ENCODE results near the gene TRIM63. TPM values are rescaled to one million over a fixed set of nuclear protein-coding genes. Genes with fewer than 3 reads are reported as not detected.

The TRIM63 gene
- total and polyA plus RNA-seq, 9 of the 15 experiments (the other 6 are each of a cell fraction or from before 2014, with no cell fraction given): 0.08 to 0.57 (median 0.36) TPM

DNA sequence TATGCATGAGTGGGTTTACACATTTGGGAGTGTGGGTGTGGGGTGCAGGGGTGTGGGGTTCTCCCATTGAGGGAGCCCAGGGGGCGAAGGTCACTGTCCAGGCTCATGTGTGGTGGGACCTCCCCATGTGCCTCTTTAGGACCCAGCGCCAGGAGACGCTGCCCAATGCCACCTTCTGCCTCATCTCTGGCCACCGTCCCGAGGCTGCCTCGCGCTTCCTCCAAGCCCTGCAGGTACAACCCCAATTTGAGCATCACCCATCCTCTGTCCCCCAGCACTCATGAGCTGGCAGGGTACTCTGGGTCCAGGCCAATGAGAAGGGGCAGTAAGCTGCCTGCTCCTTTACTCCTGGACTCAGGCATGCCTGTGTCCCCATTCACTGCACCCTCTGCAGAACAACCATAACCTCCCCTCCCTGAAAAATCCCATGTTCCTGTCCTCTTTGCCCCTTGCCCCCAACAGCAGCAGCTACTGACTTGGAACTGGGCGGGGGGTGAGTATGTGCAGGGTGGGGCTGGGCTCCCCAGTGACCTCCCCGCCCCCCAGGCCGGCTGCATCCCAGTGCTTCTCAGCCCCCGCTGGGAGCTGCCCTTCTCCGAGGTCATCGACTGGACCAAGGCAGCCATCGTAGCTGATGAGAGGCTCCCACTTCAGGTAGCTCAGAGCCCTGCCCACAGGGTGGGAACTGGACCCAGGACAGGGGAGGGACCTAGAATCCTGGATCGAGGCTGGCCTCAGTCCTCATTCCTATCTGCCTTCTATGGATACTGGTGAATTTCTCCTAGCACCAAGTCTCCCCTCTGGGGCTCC, 38.2 kb downstream of the TRIM63 start (continued):
- TF ChIP-seq PBX2 (CRISPR knock-in tag; IDR thresholded peaks at IDR 0.05; ENCODE audit: low read depth): no peak
- TF ChIP-seq PBX2 (tag; conservative IDR thresholded peaks at IDR 0.05; ENCODE audit: low read depth): no peak
- TF ChIP-seq ATF2 (CRISPR knock-in tag; IDR thresholded peaks at IDR 0.05): no peak
- no peak for TF ChIP-seq ERF (CRISPR knock-in tag; IDR thresholded peaks at IDR 0.05)
- no peak for TF ChIP-seq ZNF134 (CRISPR knock-in tag; conservative IDR thresholded peaks at IDR 0.05)
- TF ChIP-seq NFRKB (IDR thresholded peaks at IDR 0.05; ENCODE audit: low read depth): no peak
- TF ChIP-seq TAF9B (IDR thresholded peaks at IDR 0.05; ENCODE audit: partially characterized antibody): no peak
